HG03439 (cell line): ENCODE data around the gene SLC30A7.
"Not testable (repeated sequence)": the region's sequence is repeated elsewhere in the genome, so short reads cannot be mapped to it uniquely, and the experiment has no call there.

Source experiments
- ATAC-seq: cut with Tn5 transposase; IDR thresholded peaks from one replicate; pipeline ENCODE4 v1.9.1; 2021; ENCODE audit warnings: mild to moderate bottlenecking, moderate library complexity; ENCODE audit not compliant: unreplicated experiment

SLC30A7 gene

GRCh38 chr1:100936194-100936967 lies 40.5 kb downstream of the SLC30A7 start:
- ATAC-seq = no peak

GRCh38 chr1:100941098-100941527 lies 45.2 kb downstream of the SLC30A7 start:
- no peak for ATAC-seq

DNA sequence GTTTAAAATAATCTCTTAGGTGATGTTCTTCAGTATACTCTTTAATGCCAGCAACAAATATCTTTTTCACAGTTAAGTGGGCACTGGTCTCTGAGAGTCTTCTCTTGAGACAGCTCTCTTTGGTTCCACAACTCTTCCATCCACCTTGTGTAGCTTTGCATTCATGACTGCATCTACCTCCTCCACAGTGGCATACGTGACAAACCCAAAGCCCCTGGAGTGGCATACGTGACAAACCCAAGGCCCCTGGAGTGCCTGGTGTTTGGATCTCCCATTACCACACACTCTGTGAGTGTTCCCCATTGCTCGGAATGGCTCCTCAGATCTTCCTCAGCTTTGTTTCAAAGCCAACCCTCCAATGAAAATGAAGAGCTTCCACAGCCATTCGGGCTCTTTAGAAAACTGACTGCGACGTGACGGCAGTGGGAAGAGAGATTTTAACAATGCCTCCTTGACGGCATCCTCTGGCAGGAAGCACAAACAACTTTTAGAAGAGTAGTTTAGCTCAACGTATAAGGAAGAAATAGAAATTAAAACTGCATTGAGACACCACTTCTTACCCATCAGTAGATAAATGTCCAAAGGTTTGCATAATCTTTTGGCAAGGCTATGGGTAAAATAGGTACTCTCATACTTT lies 45.8 kb downstream of the SLC30A7 start:
- ATAC-seq = no peak

- ATAC-seq = no peak
Measured at GRCh38 chr1:100942304-100943046, 46.6 kb downstream of the SLC30A7 start.

DNA sequence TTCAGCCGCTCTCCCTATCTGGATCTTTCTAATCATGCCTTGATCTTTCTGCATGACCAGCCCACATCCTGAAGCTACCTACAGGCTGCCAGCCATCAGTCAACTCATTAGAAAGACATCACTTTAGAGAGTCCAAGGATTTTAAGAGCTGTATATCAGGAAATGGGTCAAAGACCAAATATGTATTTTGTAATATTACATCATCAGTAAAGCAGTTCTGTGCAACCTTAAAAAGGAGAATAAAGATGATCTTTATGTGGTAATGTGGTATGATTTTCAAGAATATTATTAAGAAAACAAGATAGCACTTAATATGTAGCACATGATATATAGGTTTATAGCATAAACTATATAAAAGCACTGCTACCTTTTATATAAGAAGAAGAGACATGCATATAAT lies 47.6 kb downstream of the SLC30A7 start:
- no peak for ATAC-seq

DNA sequence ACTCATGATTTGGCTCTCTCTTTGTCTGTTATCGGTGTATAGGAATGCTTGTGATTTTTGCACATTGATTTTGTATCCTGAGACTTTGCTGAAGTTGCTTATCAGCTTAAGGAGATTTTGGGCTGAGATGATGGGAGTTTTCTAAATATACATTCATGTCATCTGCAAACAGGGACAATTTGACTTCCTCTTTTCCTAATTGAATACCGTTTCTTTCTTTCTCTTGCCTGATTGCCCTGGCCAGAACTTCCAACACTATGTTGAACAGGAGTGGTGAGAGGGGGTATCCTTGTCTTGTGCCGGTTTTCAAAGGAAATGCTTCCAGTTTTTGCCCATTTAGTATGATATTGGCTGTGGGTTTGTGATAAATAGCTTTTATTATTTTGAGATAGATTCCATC lies 50.2 kb downstream of the SLC30A7 start:
- ATAC-seq = not testable (repeated sequence)

DNA sequence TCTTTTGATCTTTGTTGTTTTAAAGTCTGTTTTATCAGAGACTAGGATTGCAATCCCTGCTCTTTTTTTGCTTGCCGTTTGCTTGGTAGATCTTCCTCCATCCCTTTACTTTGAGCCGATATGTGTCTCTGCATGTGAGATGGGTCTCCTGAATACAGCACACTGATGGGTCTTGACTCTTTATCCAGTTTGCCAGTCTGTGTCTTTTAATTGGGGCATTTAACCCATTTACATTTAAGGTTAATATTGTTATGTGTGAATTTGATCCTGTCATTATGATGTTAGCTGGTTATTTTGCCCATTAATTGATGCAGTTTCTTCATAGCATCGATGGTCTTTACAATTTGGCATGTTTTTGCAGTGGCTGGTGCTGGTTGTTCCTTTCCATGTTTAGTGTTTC lies 51.9 kb downstream of the SLC30A7 start:
- not testable (repeated sequence) for ATAC-seq

GRCh38 chr1:100948721-100949405 lies 53.0 kb downstream of the SLC30A7 start:
- ATAC-seq = not testable (repeated sequence)

DNA sequence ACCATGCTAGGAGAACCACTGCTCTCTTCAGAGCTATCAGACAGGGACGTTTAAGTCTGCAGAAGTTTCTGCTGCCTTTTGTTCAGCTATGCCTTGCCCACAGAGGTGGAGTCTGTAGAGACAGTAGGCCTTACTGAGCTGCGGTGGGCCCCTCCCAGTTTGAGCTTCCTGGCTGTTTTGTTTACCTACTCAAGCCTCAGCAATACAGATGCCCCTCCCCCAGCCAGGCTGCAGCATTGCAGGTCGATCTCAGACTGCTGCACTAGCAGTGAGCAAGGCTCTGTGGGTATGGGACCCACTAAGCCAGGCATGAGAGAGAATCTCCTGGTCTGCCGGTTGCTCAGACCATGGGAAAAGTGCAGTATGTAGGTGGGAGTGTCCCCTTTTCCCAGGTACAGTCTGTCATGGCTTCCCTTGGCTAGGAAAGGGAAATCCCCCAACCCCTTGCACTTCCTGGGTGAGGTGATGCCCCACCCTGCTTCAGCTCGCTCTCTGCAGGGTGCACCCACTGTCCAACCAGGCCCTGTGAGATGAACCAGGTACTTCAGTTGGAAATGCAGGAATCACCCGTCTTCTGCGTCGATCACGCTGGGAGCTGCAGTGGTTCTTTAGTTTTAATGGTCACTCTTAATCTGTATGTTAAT lies 53.7 kb downstream of the SLC30A7 start:
- not testable (repeated sequence) for ATAC-seq

DNA sequence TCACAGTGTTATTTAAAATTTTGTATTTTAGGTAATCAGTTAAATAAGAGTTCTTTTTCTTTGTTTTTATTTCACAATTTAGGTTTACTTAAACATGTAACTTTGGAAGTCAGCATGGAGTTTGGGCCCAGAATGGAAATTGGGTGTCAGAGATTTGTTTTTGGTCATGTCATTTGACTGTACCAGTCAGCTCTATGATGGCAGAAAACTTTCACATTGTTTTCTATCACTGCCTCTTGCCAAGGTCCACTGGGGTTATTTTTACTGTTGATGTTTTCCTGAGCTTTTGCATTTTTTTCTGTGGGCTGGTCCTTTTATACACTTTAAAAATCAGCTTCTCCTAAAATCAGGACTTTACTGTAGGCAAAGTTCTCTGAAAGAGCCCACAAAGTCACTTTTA lies 54.4 kb downstream of the SLC30A7 start:
- ATAC-seq = no peak

- ATAC-seq = no peak
Measured at GRCh38 chr1:100950781-100951180, 54.9 kb downstream of the SLC30A7 start.

DNA sequence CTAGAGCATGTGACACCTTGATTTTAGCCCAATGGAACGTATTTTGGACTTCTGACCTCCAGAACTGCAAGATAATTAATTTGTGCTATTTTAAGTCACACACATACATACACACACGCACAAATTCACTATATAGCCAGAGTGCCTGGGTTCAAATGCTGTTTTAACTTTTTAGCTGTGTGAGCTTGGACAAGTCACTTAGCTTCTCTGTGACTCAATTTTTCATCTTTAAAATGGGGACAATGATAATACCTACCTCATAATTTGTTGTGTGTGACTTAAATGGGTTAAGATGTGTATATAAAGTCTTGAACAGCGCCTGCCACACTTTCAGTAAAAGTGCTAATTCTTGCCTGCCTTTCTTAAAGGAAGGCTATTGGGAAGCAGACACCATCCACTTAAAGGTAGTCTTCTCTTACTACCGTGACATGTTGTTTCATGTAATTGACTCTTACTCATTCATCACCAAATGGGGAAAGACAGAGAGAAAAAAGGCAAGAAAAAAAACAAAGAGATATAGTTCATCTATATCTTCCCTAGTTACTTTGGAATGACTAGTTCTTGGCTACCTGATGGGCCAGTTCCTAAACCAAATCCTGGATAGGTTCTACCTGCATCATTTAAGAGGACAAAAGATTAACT lies 56.3 kb downstream of the SLC30A7 start:
- no peak for ATAC-seq

GRCh38 chr1:100952970-100953369 lies 57.1 kb downstream of the SLC30A7 start:
- ATAC-seq = not testable (repeated sequence)

DNA sequence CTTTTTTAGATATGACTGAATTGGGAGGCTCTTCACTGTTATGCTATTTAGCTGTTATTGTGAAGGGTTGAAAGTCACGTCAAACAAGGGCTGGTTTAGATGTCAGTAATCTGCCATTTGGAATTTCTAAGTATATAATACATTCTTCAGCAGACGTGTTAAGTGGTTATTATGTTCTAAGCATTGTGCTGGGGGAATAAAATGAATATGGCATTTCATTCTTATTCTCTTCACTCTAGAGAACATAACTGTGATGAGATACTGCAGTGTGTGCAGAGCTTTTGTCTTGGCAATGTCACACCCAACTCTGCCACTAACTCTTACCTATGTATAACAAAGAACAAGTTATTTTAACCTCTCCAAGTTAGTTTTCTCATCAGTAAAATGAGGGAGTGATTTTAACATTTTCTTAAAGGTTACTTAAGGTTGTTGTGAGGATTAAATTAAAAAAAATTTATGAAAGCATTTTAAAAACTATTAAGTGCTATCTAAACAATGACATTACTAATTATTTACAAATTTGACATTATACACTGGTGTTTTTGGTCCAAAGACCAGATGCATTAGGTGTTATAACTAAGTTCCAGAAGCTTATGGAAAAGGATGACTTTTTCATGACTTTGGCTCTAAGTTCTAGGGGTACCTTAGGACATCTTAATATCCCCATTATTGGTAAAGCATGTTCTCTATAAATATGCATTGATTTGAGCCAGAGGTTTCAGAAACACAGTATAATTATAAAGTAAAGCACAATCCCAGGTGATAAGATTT lies 58.3 kb downstream of the SLC30A7 start:
- no peak for ATAC-seq

DNA sequence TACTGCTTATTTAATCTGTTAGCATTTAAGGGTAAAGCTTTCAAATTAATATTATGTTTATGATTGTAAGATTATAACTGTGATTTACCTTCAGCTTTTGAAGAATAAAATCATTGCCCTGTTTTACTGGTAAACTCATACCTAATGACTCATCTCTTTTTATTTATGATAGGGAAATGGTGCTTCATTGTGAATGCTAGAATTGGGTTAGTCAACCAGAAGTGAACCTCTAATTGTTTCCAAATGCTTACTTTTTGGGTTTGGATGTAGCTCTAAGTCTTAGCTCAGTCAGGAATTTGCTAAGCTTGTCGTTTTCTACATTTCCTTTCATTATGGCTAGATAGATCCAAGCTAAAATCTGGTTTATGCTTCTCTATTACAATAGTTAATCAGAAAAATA lies 59.4 kb downstream of the SLC30A7 start:
- ATAC-seq = no peak

DNA sequence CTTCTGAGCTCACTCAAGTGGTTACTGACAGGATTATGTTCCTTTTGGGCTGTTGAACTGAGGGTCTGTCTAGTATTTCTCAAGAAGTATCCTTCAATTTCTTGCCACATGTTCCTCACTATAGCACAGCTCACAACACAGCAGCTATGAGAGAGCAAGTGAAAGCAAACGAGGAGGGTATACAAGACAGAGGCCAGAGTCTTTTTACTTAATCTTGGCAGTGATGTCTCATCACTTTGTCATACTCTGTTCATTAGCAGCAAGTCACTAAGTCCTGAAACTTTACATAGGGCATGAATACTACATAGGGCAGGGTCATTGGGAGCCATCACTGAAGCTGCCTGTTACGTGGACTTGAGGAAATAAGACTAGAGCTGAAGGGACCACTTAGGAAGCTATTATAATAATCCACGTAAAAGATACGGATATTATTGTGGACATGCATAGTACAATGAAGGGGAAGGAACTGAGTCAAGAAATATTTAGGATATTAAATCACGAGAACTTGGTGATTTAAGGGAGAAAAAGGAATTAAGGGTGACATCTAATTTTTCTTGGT lies 63.7 kb downstream of the SLC30A7 start:
- ATAC-seq = no peak

DNA sequence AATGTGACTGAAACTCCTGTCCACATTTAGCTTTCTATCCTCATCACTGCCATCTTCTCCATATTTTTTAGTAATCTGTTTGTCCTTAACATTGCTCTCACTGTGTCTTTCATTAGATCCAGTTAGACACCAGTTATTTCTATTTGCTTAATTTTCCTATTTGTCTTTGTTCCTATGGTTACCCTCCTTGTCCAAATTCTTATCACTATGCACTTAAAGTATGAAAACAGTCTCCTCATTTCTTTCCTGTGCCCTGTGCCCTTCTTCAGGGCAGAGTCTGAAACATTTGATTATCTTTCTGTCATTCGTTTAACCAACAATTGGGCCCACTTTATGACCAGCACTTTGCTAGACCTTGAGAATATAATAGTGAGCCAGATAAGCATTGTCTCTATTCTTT lies 64.2 kb downstream of the SLC30A7 start:
- ATAC-seq = no peak

DNA sequence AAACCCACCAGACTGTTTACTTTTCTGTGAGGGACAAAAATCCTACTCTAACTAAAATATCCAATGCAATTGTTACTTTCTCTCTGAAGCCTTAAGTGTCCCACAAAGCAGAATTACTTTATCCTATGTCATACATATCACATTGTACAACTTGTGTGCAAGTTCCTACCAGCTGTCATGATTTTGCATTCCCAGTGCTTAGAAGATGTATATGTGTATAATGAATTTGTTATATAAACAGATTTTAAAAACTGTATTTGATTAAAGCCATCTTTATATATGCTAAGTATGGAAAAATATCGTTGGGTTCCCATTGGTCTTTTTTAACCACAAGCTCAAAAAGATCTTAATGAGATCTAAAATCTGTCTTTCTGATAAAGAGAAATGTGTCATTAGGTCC lies 72.7 kb downstream of the SLC30A7 start:
- no peak for ATAC-seq

DNA sequence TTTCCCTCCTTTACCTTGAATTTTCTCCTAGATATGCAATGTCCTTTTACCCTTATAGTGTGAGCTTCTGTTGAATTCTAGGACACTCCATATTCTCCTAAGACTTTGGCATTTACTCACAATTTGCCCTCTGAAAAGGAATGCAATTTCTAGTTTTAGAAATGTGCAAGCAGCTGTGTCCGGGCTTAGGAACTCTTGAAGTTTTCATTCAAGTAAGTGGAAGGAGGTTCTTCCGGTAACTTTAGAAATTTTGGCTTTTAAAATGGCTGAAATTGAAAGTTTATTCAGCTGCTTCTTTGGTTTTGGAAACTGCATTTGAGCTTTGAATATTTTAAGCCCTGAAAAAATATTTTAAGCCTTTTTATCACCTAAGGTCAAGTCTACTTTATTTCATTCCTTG lies 73.4 kb downstream of the SLC30A7 start:
- ATAC-seq = no peak
